T-cell (primary cell): ENCODE results near the gene MYO1G. TPM values are rescaled to one million over a fixed set of nuclear protein-coding genes. Genes with fewer than 3 reads are reported as not detected.

ENCODE experiments used
- ATAC-seq, 4 experiments: fragments of 200-7000 bp in 3 of 4; fragments of 150-1000 bp in 1 of 4; cut with Tn5 transposase; replicated peaks in 1 of 4; 1 replicate in 3 of 4; 2 replicates in 1 of 4; pipeline ENCODE4 v1.10.0; 2021; ENCODE audit warnings: moderate library complexity in 3 of 4, mild to moderate bottlenecking in 2 of 4, moderate number of reproducible peaks in 1 of 4
- CTCF ChIA-PET, 2 donors: fragments of 300-600 bp; sonication (Branson Sonifier 250); formaldehyde crosslinking; loops; one replicate each; lab custom pipeline; 2022; ENCODE audit warnings: antibody characterized with exemption in 2 of 2; lab: Charles Lee
- POLR2A ChIA-PET, 2 donors: fragments of 300-600 bp; sonication (Branson Sonifier 250); formaldehyde crosslinking; loops; one replicate each; lab custom pipeline; 2022; ENCODE audit warnings: antibody characterized with exemption in 2 of 2; lab: Charles Lee
- DNase-seq, 35 experiments: peaks; one replicate each; pipeline versions ENCODE4 v3.0.0 to v3.0.0-alpha.2; 2013 to 2023
- H3K27ac ChIP-seq: one replicate; pipeline ENCODE4 v1.5.1; 2013; ENCODE audit warnings: low read length
- H3K27me3 ChIP-seq, 2 experiments: replicated peaks in 1 of 2; 1 replicate in 1 of 2; 2 replicates in 1 of 2; pipeline versions ENCODE4 v1.6.1 to v1.7.0; 2013; ENCODE audit warnings: low read length in 1 of 2, mixed read lengths in 1 of 2; ENCODE audit not compliant: control insufficient read depth in 2 of 2, insufficient read depth in 2 of 2; ENCODE audit errors: extremely low read depth in 1 of 2
- H3K36me3 ChIP-seq, 2 donors: 1 replicate in 1 of 2; 2 replicates in 1 of 2; pipeline versions ENCODE4 v1.6.1 to v1.7.0; 2013; ENCODE audit warnings: low read length in 1 of 2; ENCODE audit not compliant: control insufficient read depth in 2 of 2, insufficient read depth in 1 of 2; ENCODE audit errors: extremely low read depth in 1 of 2
- H3K4me1 ChIP-seq, 2 experiments: 1 replicate in 1 of 2; 2 replicates in 1 of 2; pipeline versions ENCODE4 v1.6.1 to v1.7.0; 2013; ENCODE audit warnings: low read length in 2 of 2, mixed read lengths in 1 of 2; ENCODE audit not compliant: insufficient read depth in 2 of 2, control insufficient read depth in 1 of 2; ENCODE audit errors: extremely low read depth in 1 of 2
- H3K4me3 ChIP-seq, 2 donors: 1 replicate in 1 of 2; 2 replicates in 1 of 2; pipeline versions ENCODE4 v1.5.1 to v1.7.0; 2013; ENCODE audit warnings: mild to moderate bottlenecking in 2 of 2, low read length in 1 of 2, moderate library complexity in 1 of 2; ENCODE audit not compliant: control insufficient read depth in 1 of 2; ENCODE audit errors: extremely low read depth in 1 of 2
- H3K9me3 ChIP-seq: 2 replicates; pipeline ENCODE4 v1.7.0; 2013
- H3K27ac Mint-ChIP-seq, 2 donors: one replicate each; pipeline ENCODE4 v1.8.0; 2020 to 2021; ENCODE audit warnings: mild to moderate bottlenecking in 2 of 2, mixed read lengths in 2 of 2
- H3K27me3 Mint-ChIP-seq, 2 donors: one replicate each; pipeline ENCODE4 v1.8.0; 2021 to 2022; ENCODE audit warnings: mixed read lengths in 2 of 2
- H3K36me3 Mint-ChIP-seq: one replicate; pipeline ENCODE4 v1.8.0; 2021; ENCODE audit warnings: mixed read lengths
- H3K4me1 Mint-ChIP-seq, 3 donors: one replicate each; pipeline ENCODE4 v1.8.0; 2020 to 2022; ENCODE audit warnings: mixed read lengths in 3 of 3, mild to moderate bottlenecking in 1 of 3
- H3K4me3 Mint-ChIP-seq, 3 donors: one replicate each; pipeline ENCODE4 v1.8.0; 2020 to 2022; ENCODE audit warnings: mild to moderate bottlenecking in 3 of 3, mixed read lengths in 3 of 3, moderate library complexity in 3 of 3
- H3K9me3 Mint-ChIP-seq, 3 donors: one replicate each; pipeline ENCODE4 v1.8.0; 2020 to 2022; ENCODE audit warnings: mixed read lengths in 3 of 3
- WGBS: methylation state at CpG from one replicate; pipeline ENCODE4 v1.1.5; 2013; ENCODE audit warnings: missing lambda C conversion rate; ENCODE audit not compliant: insufficient coverage; 5-methylcytosine and 5-hydroxymethylcytosine counted together
- total RNA-seq, 35 experiments: library from RNA in 6 of 35; stranded (reverse) in 6 of 35; fragments of 120-200 nt in 1 of 35; gene quantifications; one replicate each; pipeline versions ENCODE4 v1.2.1 to v1.2.4 and lab custom pipeline; 2013 to 2026

The MYO1G gene
- total RNA-seq, 5 donors from 2014 or later (not counting 1 experiment from before 2014, with no cell fraction given) = 183 to 272 (median 192) TPM

GRCh38 chr7:44972562-44972961 is 6.3 kb downstream of the MYO1G start:
- H3K36me3 Mint-ChIP-seq = peaks cover 31% of the 10 kb centered on the region
- DNase-seq (no peak), ATAC-seq (no peak)
- Histone ChIP-seq H3K27me3 (no peaks in the 10 kb centered on the region), H3K9me3 (no peaks in the 10 kb centered on the region), H3K4me3 (no peak overlapping the region), H3K36me3 (peaks cover 15 to 95% of the 10 kb centered on the region in 2 donors), H3K4me1 (peaks cover 7 to 48% of the 10 kb centered on the region in 2 experiments), H3K27ac (no peak overlapping the region)
- peak overlapping the region; percentile 11 to 96 for H3K27ac Mint-ChIP-seq
- ChIA-PET CTCF (interaction anchor here (0.5 to 3.8 kb wide), 17 partner anchors 9 to 164 kb away, joined by 3 to 72 read pairs (median 7); partner anchors contain the start of gene CCM2 (in 2 of the 2)), POLR2A (interaction anchor here (0.5 to 2.8 kb wide), 4 partner anchors 11 to 117 kb away, joined by 3 to 12 read pairs (median 6); no protein-coding TSS in a partner anchor)
- WGBS = 86% methylated on average over 1 of the region's 3 CpGs
- H3K4me3 Mint-ChIP-seq = no peak overlapping the region
- H3K4me1 Mint-ChIP-seq = peaks cover 38 to 44% (median 41%) of the 10 kb centered on the region in 3 donors
- no peaks in the 10 kb centered on the region for H3K27me3 Mint-ChIP-seq
- H3K9me3 Mint-ChIP-seq = no peaks in the 10 kb centered on the region

- 83% methylated on average over 5 of the region's 5 CpGs for WGBS
- Histone ChIP-seq H3K4me3 (no peak overlapping the region), H3K36me3 (peaks cover 15 to 98% of the 10 kb centered on the region in 2 donors), H3K27ac (no peak overlapping the region), H3K4me1 (peaks cover 5 to 43% of the 10 kb centered on the region in 2 experiments), H3K9me3 (no peaks in the 10 kb centered on the region), H3K27me3 (no peaks in the 10 kb centered on the region)
- Mint-ChIP-seq H3K27ac (peak overlapping the region; percentile 27 to 58), H3K27me3 (no peaks in the 10 kb centered on the region), H3K4me1 (peaks cover 33 to 40% (median 36%) of the 10 kb centered on the region in 3 donors), H3K9me3 (no peaks in the 10 kb centered on the region), H3K36me3 (peaks cover 31% of the 10 kb centered on the region), H3K4me3 (no peak overlapping the region)
- ChIA-PET POLR2A (interaction anchor here in 1 of 2 donors (0.6 to 2.8 kb wide), 2 partner anchors 30 to 46 kb away, joined by 6 to 12 read pairs; no protein-coding TSS in a partner anchor), CTCF (interaction anchor here (0.5 to 3.8 kb wide), 7 partner anchors 14 to 731 kb away, joined by 3 to 72 read pairs (median 19); partner anchors contain the start of gene CCM2 (in 1 of the 2))
- no peak for ATAC-seq
- no peak for DNase-seq
Measured at GRCh38 chr7:44971902-44972441, 6.8 kb downstream of the MYO1G start.

DNA sequence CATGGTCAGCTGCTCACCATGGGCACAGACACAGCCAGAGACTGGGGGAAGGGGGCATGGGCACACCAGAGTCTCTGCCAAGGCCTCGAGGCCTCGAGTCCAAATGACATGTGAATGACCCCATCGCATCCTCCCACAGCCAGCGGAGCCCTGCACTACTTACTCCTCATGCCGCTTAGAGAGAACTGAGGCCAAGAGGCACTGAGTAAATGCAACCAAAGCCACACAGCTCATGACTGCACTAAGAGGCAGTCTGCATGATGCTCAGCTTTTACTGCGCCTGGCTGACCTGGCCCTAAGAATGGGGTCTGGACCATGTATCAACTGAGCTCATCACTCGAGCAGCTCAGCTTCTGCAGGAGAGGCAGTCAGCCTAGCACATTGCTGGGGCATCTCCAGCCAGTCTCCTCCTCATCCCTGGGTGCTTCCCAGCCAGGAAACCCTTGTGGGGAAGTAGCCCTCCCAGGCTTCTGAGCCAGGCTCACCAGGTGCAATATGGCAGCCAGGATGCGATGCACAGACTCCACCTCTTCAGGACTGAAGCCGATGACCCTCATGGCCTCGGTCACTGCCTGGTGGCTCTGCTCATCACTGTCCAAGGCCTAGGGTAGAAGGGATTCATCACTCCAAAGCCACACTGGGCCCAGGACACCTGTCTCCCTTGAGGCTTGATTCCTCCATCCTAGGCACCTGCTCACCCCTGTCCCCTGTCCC is 7.5 kb downstream of the MYO1G start:
- Histone ChIP-seq H3K4me3 (no peak overlapping the region), H3K4me1 (peaks cover 1 to 37% of the 10 kb centered on the region in 2 experiments), H3K27me3 (no peaks in the 10 kb centered on the region), H3K36me3 (peaks cover 18 to 98% of the 10 kb centered on the region in 2 donors), H3K27ac (no peak overlapping the region), H3K9me3 (no peaks in the 10 kb centered on the region)
- DNase-seq = no peak
- ATAC-seq = no peak
- no peak overlapping the region for H3K4me3 Mint-ChIP-seq
- 93% methylated on average over 10 of the region's 10 CpGs for WGBS
- ChIA-PET POLR2A (interaction anchor here (0.5 to 0.7 kb wide), 3 partner anchors 16 to 52 kb away, joined by 3 to 6 read pairs (median 3); no protein-coding TSS in a partner anchor), CTCF (interaction anchor here (0.6 to 1.1 kb wide), 2 partner anchors 14 to 53 kb away, joined by 3 to 5 read pairs; no protein-coding TSS in a partner anchor)
- H3K36me3 Mint-ChIP-seq = peaks cover 31% of the 10 kb centered on the region
- H3K4me1 Mint-ChIP-seq = peaks cover 27 to 34% (median 30%) of the 10 kb centered on the region in 3 donors
- H3K27me3 Mint-ChIP-seq = no peaks in the 10 kb centered on the region
- H3K27ac Mint-ChIP-seq = peak overlapping the region in 1 of 2 donors; percentile 58
- no peaks in the 10 kb centered on the region for H3K9me3 Mint-ChIP-seq

DNA sequence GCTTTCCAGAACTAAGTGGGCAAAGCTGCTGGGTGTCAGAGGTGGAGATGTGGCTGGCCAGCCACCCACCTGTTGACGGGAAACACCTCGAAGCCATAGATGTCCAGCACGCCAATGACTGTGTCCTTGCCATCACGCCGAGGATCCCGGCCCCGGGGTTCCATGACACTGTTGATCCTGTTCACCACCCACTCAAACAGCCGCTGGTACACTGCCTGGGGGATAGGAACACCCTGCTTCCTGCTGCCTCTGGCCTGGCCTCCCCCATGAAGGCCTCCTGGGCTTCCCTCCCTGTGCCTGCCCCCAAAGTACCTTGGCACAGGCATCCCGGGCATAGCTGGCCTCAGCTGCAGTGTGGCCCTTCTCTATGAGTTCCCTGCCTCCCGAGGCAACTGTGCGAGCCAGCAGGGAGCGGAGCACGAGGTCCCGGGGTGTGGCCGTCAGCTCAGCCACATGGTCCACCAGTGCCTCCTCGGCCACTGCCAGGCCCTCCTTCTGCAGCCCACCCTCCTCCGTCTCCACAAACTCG is 8.2 kb downstream of the MYO1G start:
- H3K4me3 Mint-ChIP-seq = no peak overlapping the region
- peaks cover 22 to 28% (median 26%) of the 10 kb centered on the region in 3 donors for H3K4me1 Mint-ChIP-seq
- no peak for DNase-seq
- POLR2A ChIA-PET = interaction anchor here (0.5 to 0.7 kb wide), 2 partner anchors 16 to 53 kb away, joined by 3 read pairs; no protein-coding TSS in a partner anchor
- H3K27ac ChIP-seq = no peak overlapping the region
- no peak overlapping the region for H3K27ac Mint-ChIP-seq
- ATAC-seq = no peak
- H3K27me3 ChIP-seq = no peaks in the 10 kb centered on the region
- 94% methylated on average over 13 of the region's 18 CpGs for WGBS
- peaks cover 0 to 34% of the 10 kb centered on the region in 2 experiments for H3K4me1 ChIP-seq
- H3K36me3 Mint-ChIP-seq = peaks cover 33% of the 10 kb centered on the region
- no peaks in the 10 kb centered on the region for H3K9me3 Mint-ChIP-seq
- H3K36me3 ChIP-seq = peaks cover 19 to 98% of the 10 kb centered on the region in 2 donors
- H3K9me3 ChIP-seq = no peaks in the 10 kb centered on the region
- CTCF ChIA-PET = interaction anchor here in 1 of 2 donors (0.6 kb wide), 2 partner anchors 52 to 1030 kb away, joined by 3 to 5 read pairs; no protein-coding TSS in a partner anchor
- H3K27me3 Mint-ChIP-seq = no peaks in the 10 kb centered on the region
- H3K4me3 ChIP-seq = no peak overlapping the region

DNA sequence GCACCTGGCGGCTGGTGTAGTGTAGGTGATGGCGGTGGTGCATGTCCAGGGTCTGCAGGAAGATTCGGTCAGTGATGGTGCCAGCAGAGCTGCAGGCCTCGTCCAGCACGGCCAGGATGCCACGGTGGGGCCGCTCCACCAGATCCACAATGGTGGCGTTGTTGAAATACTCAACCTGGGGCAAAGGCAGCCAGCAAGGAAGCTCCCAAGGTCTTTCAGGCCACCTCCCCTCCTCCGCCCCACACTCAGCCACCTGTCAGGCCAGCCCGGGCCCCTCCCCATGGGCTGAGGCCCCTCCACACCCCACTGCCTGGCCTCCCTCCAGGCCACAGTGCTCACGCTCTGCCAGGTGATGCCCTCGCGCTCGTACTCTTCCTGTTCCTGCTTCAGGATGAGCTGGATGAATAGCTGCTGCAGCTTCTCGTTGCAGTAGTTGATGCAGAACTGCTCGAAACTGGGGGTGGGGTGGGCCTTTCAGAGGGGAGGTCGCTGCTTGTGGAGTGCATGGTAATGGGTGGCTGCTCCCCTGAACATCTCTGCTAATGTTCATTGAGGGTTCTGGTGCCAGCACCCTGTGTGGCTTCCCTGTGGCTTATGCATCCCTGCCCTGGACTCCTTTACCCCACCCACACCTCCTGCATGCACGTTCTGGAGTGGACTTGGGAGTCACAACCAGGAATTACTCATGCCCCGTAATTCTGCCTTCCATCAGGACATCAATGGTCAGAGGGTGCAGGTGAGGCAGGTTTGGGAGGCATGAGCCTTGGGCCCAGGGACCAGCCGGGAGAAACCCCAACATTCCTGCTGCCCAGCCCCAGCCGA is 8.9 kb downstream of the MYO1G start:
- Histone ChIP-seq H3K27ac (no peak overlapping the region), H3K36me3 (peaks cover 20 to 98% of the 10 kb centered on the region in 2 donors), H3K27me3 (no peaks in the 10 kb centered on the region), H3K4me3 (no peak overlapping the region), H3K4me1 (peaks cover 0 to 28% of the 10 kb centered on the region in 2 experiments), H3K9me3 (no peaks in the 10 kb centered on the region)
- WGBS = 93% methylated on average over 17 of the region's 21 CpGs
- Mint-ChIP-seq H3K27ac (peak overlapping the region in 1 of 2 donors; percentile 11), H3K4me3 (no peak overlapping the region), H3K4me1 (peaks cover 17 to 25% (median 22%) of the 10 kb centered on the region in 3 donors), H3K36me3 (peaks cover 29% of the 10 kb centered on the region), H3K9me3 (no peaks in the 10 kb centered on the region), H3K27me3 (no peaks in the 10 kb centered on the region)
- no peak for DNase-seq
- CTCF ChIA-PET = interaction anchor here in 1 of 2 donors (0.6 kb wide), 2 partner anchors 476 to 1030 kb away, joined by 4 to 5 read pairs; no protein-coding TSS in a partner anchor
- ATAC-seq = no peak
- POLR2A ChIA-PET = no interaction called here
